GOT3 (cell line): Measurements from ENCODE around the gene PARD3.

Source experiments
- DNase-seq: peaks from one replicate; lab custom pipeline; 2025; ENCODE audit warnings: mixed read lengths; lab: John Stamatoyannopoulos, UW

The PARD3 gene

GRCh38 chr10:34250722-34251121 is 564.4 kb downstream of the PARD3 start:
- DNase-seq = no peak

- DNase-seq = no peak
These were observed 565.5 kb downstream of the PARD3 start for GRCh38 chr10:34249634-34250033.

- no peak for DNase-seq
These were observed 567.5 kb downstream of the PARD3 start for GRCh38 chr10:34247560-34247959.

- DNase-seq = no peak
These were observed 570.2 kb downstream of the PARD3 start for GRCh38 chr10:34244756-34245484.

GRCh38 chr10:34241226-34242000 is 573.7 kb downstream of the PARD3 start:
- no peak for DNase-seq

- no peak for DNase-seq
These were observed 575.1 kb downstream of the PARD3 start for GRCh38 chr10:34240039-34240438.

GRCh38 chr10:34237898-34238455 is 577.1 kb downstream of the PARD3 start:
- DNase-seq = no peak

- no peak for DNase-seq
These were observed 578.2 kb downstream of the PARD3 start for GRCh38 chr10:34236931-34237330.

- no peak for DNase-seq
These were observed 579.8 kb downstream of the PARD3 start for GRCh38 chr10:34235164-34235832.

- DNase-seq = no peak
These were observed 582.6 kb downstream of the PARD3 start for GRCh38 chr10:34232481-34232880.

- no peak for DNase-seq
These were observed 583.5 kb downstream of the PARD3 start for GRCh38 chr10:34231441-34232180.

- DNase-seq = no peak
These were observed 585.2 kb downstream of the PARD3 start for GRCh38 chr10:34229917-34230316.

- DNase-seq = no peak
These were observed 587.0 kb downstream of the PARD3 start for GRCh38 chr10:34228066-34228465.

GRCh38 chr10:34224639-34225038 is 590.5 kb downstream of the PARD3 start:
- DNase-seq = no peak

GRCh38 chr10:34223658-34224057 is 591.4 kb downstream of the PARD3 start:
- no peak for DNase-seq

GRCh38 chr10:34222359-34222758 is 592.7 kb downstream of the PARD3 start:
- no peak for DNase-seq

GRCh38 chr10:34219753-34220548 is 595.1 kb downstream of the PARD3 start:
- no peak for DNase-seq

GRCh38 chr10:34217524-34217923 is 597.6 kb downstream of the PARD3 start:
- DNase-seq = no peak

- no peak for DNase-seq
These were observed 598.6 kb downstream of the PARD3 start for GRCh38 chr10:34216348-34216945.

GRCh38 chr10:34213805-34214197 is 601.3 kb downstream of the PARD3 start:
- no peak for DNase-seq
